SKM-1 (cell line): ENCODE data around the gene OR11G2.
"Not testable (repeated sequence)": the region's sequence is repeated elsewhere in the genome, so short reads cannot be mapped to it uniquely, and the experiment has no call there.

Experiments
- DNase-seq: peaks from one replicate; lab custom pipeline; 2025; ENCODE audit not compliant: unreplicated experiment; lab: John Stamatoyannopoulos, UW

The OR11G2 gene

GRCh38 chr14:20219033-20219432 is 28.3 kb downstream of the OR11G2 start:
- no peak for DNase-seq

- DNase-seq: no peak
Observed at GRCh38 chr14:20223410-20223809, 32.7 kb downstream of the OR11G2 start, which contains the start of gene OR11H6. OR11H6 (plus strand) TSS chr14:20223710; CDS start chr14:20223710, 0 bp downstream.

- DNase-seq: no peak
Observed at GRCh38 chr14:20228681-20229080, 38.0 kb downstream of the OR11G2 start, which contains the start of gene OR11H7. OR11H7 (plus strand) TSS chr14:20228981.

- DNase-seq: not testable (repeated sequence)
Observed at GRCh38 chr14:20235415-20235814, 44.7 kb downstream of the OR11G2 start.

GRCh38 chr14:20247646-20248246 is 57.0 kb downstream of the OR11G2 start:
- no peak for DNase-seq
